ENCODE measurements around the gene TCF4.

DNA sequence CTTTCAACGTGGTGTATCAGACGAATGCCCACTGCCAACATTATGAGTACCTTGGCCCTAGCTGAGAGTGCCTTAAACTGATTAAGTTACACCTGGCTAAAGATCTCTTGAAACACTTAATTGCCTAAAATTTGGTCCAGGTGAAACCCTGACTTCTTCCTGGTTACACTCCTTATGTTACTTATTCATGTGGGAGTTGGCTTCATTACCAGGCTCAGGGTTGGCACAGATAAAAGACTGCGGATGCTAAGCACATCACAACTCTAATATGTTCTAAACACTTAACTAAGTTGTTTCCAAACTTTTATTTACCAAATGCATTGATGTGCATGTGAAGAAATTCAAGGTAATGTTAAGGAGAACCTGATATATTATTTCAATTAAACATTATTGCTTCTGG is 298.9 kb downstream of the TCF4 start:
- TF ChIP-seq, protein P1, sequence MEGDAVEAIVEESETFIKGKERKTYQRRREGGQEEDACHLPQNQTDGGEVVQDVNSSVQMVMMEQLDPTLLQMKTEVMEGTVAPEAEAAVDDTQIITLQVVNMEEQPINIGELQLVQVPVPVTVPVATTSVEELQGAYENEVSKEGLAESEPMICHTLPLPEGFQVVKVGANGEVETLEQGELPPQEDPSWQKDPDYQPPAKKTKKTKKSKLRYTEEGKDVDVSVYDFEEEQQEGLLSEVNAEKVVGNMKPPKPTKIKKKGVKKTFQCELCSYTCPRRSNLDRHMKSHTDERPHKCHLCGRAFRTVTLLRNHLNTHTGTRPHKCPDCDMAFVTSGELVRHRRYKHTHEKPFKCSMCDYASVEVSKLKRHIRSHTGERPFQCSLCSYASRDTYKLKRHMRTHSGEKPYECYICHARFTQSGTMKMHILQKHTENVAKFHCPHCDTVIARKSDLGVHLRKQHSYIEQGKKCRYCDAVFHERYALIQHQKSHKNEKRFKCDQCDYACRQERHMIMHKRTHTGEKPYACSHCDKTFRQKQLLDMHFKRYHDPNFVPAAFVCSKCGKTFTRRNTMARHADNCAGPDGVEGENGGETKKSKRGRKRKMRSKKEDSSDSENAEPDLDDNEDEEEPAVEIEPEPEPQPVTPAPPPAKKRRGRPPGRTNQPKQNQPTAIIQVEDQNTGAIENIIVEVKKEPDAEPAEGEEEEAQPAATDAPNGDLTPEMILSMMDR (conservative IDR thresholded peaks at IDR 0.05; ENCODE audit: low read depth in 2 of 2): no peak
- TF ChIP-seq, protein P2, sequence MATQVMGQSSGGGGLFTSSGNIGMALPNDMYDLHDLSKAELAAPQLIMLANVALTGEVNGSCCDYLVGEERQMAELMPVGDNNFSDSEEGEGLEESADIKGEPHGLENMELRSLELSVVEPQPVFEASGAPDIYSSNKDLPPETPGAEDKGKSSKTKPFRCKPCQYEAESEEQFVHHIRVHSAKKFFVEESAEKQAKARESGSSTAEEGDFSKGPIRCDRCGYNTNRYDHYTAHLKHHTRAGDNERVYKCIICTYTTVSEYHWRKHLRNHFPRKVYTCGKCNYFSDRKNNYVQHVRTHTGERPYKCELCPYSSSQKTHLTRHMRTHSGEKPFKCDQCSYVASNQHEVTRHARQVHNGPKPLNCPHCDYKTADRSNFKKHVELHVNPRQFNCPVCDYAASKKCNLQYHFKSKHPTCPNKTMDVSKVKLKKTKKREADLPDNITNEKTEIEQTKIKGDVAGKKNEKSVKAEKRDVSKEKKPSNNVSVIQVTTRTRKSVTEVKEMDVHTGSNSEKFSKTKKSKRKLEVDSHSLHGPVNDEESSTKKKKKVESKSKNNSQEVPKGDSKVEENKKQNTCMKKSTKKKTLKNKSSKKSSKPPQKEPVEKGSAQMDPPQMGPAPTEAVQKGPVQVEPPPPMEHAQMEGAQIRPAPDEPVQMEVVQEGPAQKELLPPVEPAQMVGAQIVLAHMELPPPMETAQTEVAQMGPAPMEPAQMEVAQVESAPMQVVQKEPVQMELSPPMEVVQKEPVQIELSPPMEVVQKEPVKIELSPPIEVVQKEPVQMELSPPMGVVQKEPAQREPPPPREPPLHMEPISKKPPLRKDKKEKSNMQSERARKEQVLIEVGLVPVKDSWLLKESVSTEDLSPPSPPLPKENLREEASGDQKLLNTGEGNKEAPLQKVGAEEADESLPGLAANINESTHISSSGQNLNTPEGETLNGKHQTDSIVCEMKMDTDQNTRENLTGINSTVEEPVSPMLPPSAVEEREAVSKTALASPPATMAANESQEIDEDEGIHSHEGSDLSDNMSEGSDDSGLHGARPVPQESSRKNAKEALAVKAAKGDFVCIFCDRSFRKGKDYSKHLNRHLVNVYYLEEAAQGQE (IDR thresholded peaks at IDR 0.05; ENCODE audit: unreplicated experiment): no peak
- TF ChIP-seq ZNF331 (CRISPR knock-in tag; IDR thresholded peaks at IDR 0.05; ENCODE audit: low read depth) (no peak), EZH2phosphoT487 (IDR thresholded peaks at IDR 0.05; ENCODE audit: unreplicated experiment) (no peak), POLR2AphosphoS5 (IDR thresholded peaks at IDR 0.05; ENCODE audit: low read depth) (no peak), EZH2 (IDR thresholded peaks at IDR 0.05; ENCODE audit: low read depth, unreplicated experiment) (no peak), ZNF114 (CRISPR knock-in tag; IDR thresholded peaks at IDR 0.05) (no peak), CREB1 (CRISPR knock-in tag; IDR thresholded peaks at IDR 0.05; ENCODE audit: low read depth) (no peak), STAT1 (IDR thresholded peaks at IDR 0.05; ENCODE audit: unreplicated experiment) (no peak), NANOG (IDR thresholded peaks at IDR 0.05; ENCODE audit: borderline replicate concordance) (no peak)
- TF ChIP-seq, protein P3, sequence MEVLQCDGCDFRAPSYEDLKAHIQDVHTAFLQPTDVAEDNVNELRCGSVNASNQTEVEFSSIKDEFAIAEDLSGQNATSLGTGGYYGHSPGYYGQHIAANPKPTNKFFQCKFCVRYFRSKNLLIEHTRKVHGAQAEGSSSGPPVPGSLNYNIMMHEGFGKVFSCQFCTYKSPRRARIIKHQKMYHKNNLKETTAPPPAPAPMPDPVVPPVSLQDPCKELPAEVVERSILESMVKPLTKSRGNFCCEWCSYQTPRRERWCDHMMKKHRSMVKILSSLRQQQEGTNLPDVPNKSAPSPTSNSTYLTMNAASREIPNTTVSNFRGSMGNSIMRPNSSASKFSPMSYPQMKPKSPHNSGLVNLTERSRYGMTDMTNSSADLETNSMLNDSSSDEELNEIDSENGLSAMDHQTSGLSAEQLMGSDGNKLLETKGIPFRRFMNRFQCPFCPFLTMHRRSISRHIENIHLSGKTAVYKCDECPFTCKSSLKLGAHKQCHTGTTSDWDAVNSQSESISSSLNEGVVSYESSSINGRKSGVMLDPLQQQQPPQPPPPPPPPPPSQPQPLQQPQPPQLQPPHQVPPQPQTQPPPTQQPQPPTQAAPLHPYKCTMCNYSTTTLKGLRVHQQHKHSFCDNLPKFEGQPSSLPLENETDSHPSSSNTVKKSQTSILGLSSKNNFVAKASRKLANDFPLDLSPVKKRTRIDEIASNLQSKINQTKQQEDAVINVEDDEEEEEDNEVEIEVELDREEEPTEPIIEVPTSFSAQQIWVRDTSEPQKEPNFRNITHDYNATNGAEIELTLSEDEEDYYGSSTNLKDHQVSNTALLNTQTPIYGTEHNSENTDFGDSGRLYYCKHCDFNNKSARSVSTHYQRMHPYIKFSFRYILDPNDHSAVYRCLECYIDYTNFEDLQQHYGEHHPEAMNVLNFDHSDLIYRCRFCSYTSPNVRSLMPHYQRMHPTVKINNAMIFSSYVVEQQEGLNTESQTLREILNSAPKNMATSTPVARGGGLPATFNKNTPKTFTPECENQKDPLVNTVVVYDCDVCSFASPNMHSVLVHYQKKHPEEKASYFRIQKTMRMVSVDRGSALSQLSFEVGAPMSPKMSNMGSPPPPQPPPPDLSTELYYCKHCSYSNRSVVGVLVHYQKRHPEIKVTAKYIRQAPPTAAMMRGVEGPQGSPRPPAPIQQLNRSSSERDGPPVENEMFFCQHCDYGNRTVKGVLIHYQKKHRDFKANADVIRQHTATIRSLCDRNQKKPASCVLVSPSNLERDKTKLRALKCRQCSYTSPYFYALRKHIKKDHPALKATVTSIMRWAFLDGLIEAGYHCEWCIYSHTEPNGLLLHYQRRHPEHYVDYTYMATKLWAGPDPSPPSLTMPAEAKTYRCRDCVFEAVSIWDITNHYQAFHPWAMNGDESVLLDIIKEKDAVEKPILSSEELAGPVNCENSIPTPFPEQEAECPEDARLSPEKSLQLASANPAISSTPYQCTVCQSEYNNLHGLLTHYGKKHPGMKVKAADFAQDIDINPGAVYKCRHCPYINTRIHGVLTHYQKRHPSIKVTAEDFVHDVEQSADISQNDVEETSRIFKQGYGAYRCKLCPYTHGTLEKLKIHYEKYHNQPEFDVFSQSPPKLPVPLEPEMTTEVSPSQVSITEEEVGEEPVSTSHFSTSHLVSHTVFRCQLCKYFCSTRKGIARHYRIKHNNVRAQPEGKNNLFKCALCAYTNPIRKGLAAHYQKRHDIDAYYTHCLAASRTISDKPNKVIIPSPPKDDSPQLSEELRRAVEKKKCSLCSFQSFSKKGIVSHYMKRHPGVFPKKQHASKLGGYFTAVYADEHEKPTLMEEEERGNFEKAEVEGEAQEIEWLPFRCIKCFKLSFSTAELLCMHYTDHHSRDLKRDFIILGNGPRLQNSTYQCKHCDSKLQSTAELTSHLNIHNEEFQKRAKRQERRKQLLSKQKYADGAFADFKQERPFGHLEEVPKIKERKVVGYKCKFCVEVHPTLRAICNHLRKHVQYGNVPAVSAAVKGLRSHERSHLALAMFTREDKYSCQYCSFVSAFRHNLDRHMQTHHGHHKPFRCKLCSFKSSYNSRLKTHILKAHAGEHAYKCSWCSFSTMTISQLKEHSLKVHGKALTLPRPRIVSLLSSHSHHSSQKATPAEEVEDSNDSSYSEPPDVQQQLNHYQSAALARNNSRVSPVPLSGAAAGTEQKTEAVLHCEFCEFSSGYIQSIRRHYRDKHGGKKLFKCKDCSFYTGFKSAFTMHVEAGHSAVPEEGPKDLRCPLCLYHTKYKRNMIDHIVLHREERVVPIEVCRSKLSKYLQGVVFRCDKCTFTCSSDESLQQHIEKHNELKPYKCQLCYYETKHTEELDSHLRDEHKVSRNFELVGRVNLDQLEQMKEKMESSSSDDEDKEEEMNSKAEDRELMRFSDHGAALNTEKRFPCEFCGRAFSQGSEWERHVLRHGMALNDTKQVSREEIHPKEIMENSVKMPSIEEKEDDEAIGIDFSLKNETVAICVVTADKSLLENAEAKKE (CRISPR knock-in tag; IDR thresholded peaks at IDR 0.05): no peak
- TF ChIP-seq, protein P4, sequence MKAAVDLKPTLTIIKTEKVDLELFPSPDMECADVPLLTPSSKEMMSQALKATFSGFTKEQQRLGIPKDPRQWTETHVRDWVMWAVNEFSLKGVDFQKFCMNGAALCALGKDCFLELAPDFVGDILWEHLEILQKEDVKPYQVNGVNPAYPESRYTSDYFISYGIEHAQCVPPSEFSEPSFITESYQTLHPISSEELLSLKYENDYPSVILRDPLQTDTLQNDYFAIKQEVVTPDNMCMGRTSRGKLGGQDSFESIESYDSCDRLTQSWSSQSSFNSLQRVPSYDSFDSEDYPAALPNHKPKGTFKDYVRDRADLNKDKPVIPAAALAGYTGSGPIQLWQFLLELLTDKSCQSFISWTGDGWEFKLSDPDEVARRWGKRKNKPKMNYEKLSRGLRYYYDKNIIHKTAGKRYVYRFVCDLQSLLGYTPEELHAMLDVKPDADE (IDR thresholded peaks at IDR 0.05): no peak

Data from GM23338 (cell line).